ENCODE results near the gene APLNR.

Gene APLNR

DNA sequence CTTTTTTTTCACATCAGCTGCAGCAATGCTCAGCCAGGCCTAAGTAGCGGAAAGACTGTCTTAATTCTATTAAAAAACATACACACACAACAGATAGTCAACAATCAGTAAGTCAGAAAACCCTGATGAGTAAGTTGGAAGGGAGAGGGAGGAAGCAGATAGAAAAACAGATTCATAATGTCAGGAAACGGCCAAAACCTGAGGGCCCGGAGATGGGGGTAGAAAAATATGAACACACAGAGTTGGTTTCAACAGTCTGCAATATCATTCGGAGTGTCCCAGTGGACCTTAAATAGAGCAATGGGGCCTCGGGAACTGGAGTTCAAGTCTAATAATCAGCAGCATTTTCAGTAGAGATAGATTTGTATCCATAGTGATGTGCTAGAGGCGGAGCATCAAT is 40.5 kb downstream of the APLNR start:
- 94% methylated on average over 6 of the region's 6 CpGs for WGBS
- Histone ChIP-seq H3K36me3 (ENCODE audit: insufficient read depth, low read length) (no peaks in the 10 kb centered on the region), H3K9ac (ENCODE audit: low read depth, low read length) (no peak overlapping the region), H3K4me3 (ENCODE audit: low read length) (no peak overlapping the region), H3K27ac (ENCODE audit: low read depth, low read length) (no peak overlapping the region), H3K27me3 (ENCODE audit: insufficient read depth, low read length) (no peaks in the 10 kb centered on the region), H3K4me1 (ENCODE audit: insufficient read depth, low read length) (no peaks in the 10 kb centered on the region), H3K9me3 (ENCODE audit: insufficient read depth, low read depth, low read length) (no peaks in the 10 kb centered on the region)

DNA sequence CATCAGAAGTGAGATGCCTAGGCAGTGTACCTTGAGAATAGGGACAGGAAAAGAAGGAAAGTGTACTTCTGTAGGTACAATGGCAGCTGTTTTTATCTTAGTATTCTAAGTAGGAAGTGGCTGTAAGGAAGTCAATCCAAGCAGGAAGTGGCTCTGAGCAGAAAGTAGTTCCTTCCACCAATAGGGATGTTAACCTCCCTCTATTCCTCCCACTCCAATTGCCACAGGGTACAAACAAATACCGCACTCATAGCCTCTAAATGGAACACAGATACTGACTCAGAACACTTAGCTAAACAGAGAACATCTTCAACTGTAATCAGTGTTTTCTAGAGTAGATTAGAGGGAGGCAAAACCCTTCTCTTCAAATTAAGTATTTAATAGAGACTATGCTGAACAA is 44.7 kb downstream of the APLNR start:
- H3K27ac ChIP-seq (ENCODE audit: low read depth, low read length) = no peak overlapping the region
- no peaks in the 10 kb centered on the region for H3K9me3 ChIP-seq (ENCODE audit: insufficient read depth, low read depth, low read length)
- no peak overlapping the region for H3K4me3 ChIP-seq (ENCODE audit: low read length)
- H3K27me3 ChIP-seq (ENCODE audit: insufficient read depth, low read length) = no peaks in the 10 kb centered on the region
- H3K9ac ChIP-seq (ENCODE audit: low read depth, low read length) = no peak overlapping the region
- H3K36me3 ChIP-seq (ENCODE audit: insufficient read depth, low read length) = no peaks in the 10 kb centered on the region
- no peaks in the 10 kb centered on the region for H3K4me1 ChIP-seq (ENCODE audit: insufficient read depth, low read length)
- WGBS = 95% methylated on average over 1 of the region's 1 CpG

GRCh38 chr11:57191311-57192219 is 45.5 kb downstream of the APLNR start:
- 70% methylated on average over 9 of the region's 9 CpGs for WGBS
- Histone ChIP-seq H3K4me3 (ENCODE audit: low read length) (no peak overlapping the region), H3K27me3 (ENCODE audit: insufficient read depth, low read length) (no peaks in the 10 kb centered on the region), H3K27ac (ENCODE audit: low read depth, low read length) (no peak overlapping the region), H3K36me3 (ENCODE audit: insufficient read depth, low read length) (no peaks in the 10 kb centered on the region), H3K9ac (ENCODE audit: low read depth, low read length) (no peak overlapping the region), H3K4me1 (ENCODE audit: insufficient read depth, low read length) (no peaks in the 10 kb centered on the region), H3K9me3 (ENCODE audit: insufficient read depth, low read depth, low read length) (no peaks in the 10 kb centered on the region)

DNA sequence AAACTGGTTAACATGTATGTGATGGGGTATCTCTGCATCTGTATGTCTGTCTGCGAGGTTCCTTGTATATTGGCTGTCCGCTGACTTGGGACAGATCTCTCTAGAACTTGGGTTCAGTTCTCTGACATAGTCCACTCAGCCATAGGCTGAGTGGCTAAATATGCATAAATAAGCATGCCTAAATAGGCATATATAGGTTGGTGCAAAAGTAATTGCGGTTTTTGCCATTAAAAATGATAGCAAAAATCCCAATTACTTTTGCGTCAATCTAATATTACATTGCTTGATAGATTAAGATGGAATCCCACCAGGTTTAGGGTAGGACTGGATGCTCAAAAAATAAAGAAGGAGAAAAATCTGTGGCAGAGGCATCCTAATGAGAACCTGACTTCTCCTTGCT is 46.5 kb downstream of the APLNR start:
- no peaks in the 10 kb centered on the region for H3K27me3 ChIP-seq (ENCODE audit: insufficient read depth, low read length)

More for the DNA sequence above, 46.5 kb downstream of the APLNR start:
- Histone ChIP-seq H3K9ac (ENCODE audit: low read depth, low read length) (no peak overlapping the region), H3K4me1 (ENCODE audit: insufficient read depth, low read length) (no peaks in the 10 kb centered on the region), H3K4me3 (ENCODE audit: low read length) (no peak overlapping the region), H3K9me3 (ENCODE audit: insufficient read depth, low read depth, low read length) (no peaks in the 10 kb centered on the region), H3K36me3 (ENCODE audit: insufficient read depth, low read length) (no peaks in the 10 kb centered on the region), H3K27ac (ENCODE audit: low read depth, low read length) (no peak overlapping the region)
- WGBS = 91% methylated on average over 4 of the region's 4 CpGs
